WI38 (cell line): ENCODE measurements around the gene TUBB2A.
"Not testable (repeated sequence)": the region's sequence is repeated elsewhere in the genome, so short reads cannot be mapped to it uniquely, and the experiment has no call there.

Source experiments
- H3K4me3 ChIP-seq: 2 replicates; pipeline ENCODE4 v1.5.1; 2011; ENCODE audit warnings: low read depth, mild to moderate bottlenecking, control low read depth, low read length
- CTCF ChIP-seq: IDR thresholded peaks from 2 replicates; pipeline ENCODE4 v1.5.1; 2012; ENCODE audit warnings: low read depth, mild to moderate bottlenecking, control low read depth, low read length

TUBB2A gene

DNA sequence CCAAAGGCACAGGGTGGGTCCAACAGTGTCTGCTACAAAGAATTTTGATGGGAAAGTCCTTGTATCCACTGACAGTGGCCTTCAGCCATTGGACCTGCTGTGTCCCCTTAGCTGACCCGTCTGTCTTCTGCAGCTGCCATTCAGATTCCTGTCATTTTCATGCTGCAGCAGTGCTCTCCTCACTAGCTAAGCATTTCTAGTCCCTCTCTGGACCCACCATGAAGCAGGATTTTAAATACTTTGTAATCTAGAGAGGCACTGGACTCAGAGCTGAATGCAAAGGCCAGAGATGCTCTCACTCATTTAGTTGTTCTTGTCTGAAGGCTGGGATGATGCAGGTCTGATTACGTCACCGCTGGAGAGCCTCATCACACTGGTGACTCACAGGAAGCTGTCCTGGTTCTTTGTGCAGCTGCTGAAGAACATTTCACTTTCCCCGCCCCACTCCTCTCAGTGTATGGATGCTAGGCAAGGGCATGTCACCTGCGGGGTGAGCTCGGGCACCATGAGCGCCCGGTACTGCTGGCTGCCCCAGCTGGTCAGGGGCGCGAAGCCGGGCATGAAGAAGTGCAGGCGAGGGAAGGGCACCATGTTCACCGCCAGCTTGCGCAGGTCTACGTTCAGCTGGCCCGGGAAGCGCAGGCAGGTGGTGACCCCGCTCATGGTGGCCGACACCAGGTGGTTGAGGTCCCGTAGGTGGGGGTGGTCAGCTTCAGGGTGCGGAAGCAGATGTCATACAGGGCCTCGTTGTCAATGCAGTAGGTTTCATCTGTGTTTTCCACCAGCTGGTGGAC is 19.4 kb upstream of the TUBB2A start:
- H3K4me3 ChIP-seq = no peak overlapping the region
- no peak for TF ChIP-seq CTCF

DNA sequence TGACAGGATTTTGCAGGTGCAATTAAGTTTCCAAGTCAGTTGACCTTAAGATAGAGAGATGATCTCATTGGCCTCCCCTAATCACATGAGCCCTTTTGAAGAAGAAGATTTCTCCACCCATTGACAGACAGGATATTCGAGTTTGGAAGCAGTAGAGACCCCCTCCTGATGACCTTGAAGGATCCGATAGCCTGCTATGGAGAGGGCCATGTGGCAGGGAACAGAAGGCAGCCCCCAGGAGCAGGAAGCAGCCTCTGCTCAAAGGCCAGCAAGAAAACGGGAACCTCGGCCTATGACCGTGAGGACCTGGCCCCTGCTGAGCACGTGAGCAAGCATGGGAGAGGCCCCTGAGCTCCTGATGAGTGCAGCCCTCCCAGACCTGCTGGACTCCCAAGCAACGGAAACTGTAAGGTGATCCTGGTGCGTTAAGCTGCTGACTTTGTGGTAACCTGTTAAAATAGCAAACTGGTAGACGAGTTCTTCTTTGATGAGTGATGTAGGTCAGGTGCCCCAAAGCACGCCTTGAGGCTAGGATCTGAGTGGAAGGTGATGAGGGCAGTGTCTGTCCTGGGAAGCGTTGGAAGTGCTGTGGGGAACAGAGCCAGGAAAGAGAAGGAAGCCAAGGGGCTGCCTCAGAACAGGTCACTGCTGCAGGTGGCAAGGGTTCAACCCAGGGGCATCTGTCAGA is 18.5 kb upstream of the TUBB2A start:
- TF ChIP-seq CTCF = no peak
- no peak overlapping the region for H3K4me3 ChIP-seq

- not testable (repeated sequence) for H3K4me3 ChIP-seq
These were observed 16.3 kb upstream of the TUBB2A start for GRCh38 chr6:3173636-3174089.

- H3K4me3 ChIP-seq = not testable (repeated sequence)
These were observed 15.4 kb upstream of the TUBB2A start for GRCh38 chr6:3172789-3173188.

- H3K4me3 ChIP-seq = not testable (repeated sequence)
These were observed 14.2 kb upstream of the TUBB2A start for GRCh38 chr6:3171313-3172175.

DNA sequence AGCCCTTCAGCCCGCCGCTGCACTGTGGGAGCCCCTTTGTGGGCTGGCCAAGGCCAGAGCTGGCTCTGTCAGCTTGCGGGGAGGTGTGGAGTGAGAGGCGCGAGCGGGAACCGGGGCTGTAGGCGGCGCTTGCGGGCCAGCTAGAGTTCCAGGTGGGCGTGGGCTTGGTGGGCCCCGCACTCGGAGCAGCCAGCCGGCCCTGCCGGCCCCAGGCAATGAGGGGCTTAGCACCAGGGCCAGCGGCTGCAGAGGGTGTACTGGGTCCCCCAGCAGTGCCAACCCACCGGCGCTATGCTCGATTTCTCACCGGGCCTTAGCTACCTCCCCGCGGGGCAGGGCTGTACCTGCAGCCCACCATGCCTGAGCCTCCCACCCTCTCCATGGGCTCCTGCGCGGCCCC is 13.3 kb upstream of the TUBB2A start:
- not testable (repeated sequence) for H3K4me3 ChIP-seq

DNA sequence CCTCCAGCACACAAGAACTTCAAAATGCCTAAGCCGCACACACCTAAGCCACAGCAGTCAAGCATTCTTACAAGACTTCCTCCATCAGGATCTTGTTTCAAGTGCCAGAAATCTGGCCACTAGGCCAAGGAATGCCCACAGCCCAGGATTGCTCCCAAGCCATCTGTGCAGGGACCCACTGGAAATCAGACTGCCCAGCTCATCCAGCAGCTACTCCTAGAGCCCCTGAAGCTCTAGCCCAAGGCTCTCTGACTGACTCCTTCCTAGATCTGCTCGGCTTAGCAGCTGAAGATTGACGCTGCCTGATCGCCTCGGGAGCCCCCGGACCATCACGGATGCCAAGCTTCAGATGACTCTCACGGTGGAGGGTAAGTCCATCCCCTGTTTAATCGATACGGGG is 10.7 kb upstream of the TUBB2A start:
- H3K4me3 ChIP-seq = not testable (repeated sequence)

GRCh38 chr6:3166535-3167225 is 9.3 kb upstream of the TUBB2A start:
- not testable (repeated sequence) for H3K4me3 ChIP-seq

- H3K4me3 ChIP-seq = no peak overlapping the region
- no peak for TF ChIP-seq CTCF
These were observed 8.5 kb upstream of the TUBB2A start for GRCh38 chr6:3165631-3166534.

GRCh38 chr6:3164388-3164787 is 7.0 kb upstream of the TUBB2A start:
- no peak overlapping the region for H3K4me3 ChIP-seq
- no peak for TF ChIP-seq CTCF
